HepG2 (cell line): ENCODE measurements around the gene C7orf57. TPM values are rescaled to one million over a fixed set of nuclear protein-coding genes. Genes with fewer than 3 reads are reported as not detected.

Source experiments
- ATAC-seq: fragments of 200-7000 bp; cut with Tn5 transposase; 3 replicates; pipeline ENCODE4 v1.9.1; 2020; ENCODE audit warnings: mild to moderate bottlenecking, moderate library complexity
- BruUV-seq: library from RNA; stranded (reverse); fragments of 400-500 nt; replicated peaks from 2 replicates; lab custom pipeline; 2021; lab: Mats Ljungman, UMichigan
- CTCF ChIA-PET: fragments of 300-600 bp; formaldehyde crosslinking; extraction: SDS; loops from one replicate; lab custom pipeline; 2021; ENCODE audit warnings: low total read pairs, inconsistent platforms, low intra/inter-chr PET ratio; lab: Yijun Ruan, JAX
- POLR2A ChIA-PET: fragments of 350-600 bp; sonication (Branson Sonifier 250); formaldehyde crosslinking; loops from one replicate; lab custom pipeline; 2020; ENCODE audit warnings: antibody characterized with exemption, inconsistent platforms; lab: Yijun Ruan, JAX
- DNase-seq: peaks from one replicate; pipeline ENCODE4 v3.0.0-alpha.2; 2015; ENCODE audit warnings: low spot score
- FAIRE-seq: peaks from 3 replicates; lab custom pipeline; 2011; peaks lifted over from hg19 to GRCh38; lab: Jason Lieb, UNC
- H2AFZ ChIP-seq: one replicate; pipeline ENCODE4 v1.6.1; 2011; ENCODE audit warnings: low read length, inconsistent platforms
- H3K27ac ChIP-seq: fragments of 300-600 bp; 3 replicates; pipeline ENCODE4 v1.8.0; 2011; ENCODE audit warnings: mixed run types, mild to moderate bottlenecking, mixed read lengths, low read length, inconsistent platforms; ENCODE audit not compliant: insufficient read depth; ENCODE audit errors: extremely low read length
- H3K27me3 ChIP-seq, 2 experiments: fragments of 200-600 bp in 1 of 2; 2 replicates in 1 of 2; 3 replicates in 1 of 2; pipeline versions ENCODE4 v1.6.0 to v1.8.0; 2011; ENCODE audit warnings: low read length in 2 of 2, mild to moderate bottlenecking in 2 of 2, moderate library complexity in 2 of 2, inconsistent platforms in 1 of 2; ENCODE audit not compliant: insufficient read depth in 2 of 2, control insufficient read depth in 1 of 2
- H3K36me3 ChIP-seq, 2 experiments: fragments of 200-600 bp in 1 of 2; replicated peaks in 1 of 2; 2 replicates in 1 of 2; 3 replicates in 1 of 2; pipeline versions ENCODE4 v1.5.1 to v1.8.0; 2011; ENCODE audit warnings: low read length in 2 of 2, inconsistent platforms in 1 of 2; ENCODE audit not compliant: insufficient read depth in 2 of 2, control insufficient read depth in 1 of 2
- H3K4me1 ChIP-seq: 2 replicates; pipeline ENCODE4 v1.5.1; 2012; ENCODE audit warnings: low read length, inconsistent platforms; ENCODE audit not compliant: insufficient read depth
- H3K4me2 ChIP-seq: 2 replicates; pipeline ENCODE4 v1.6.0; 2011; ENCODE audit warnings: low read depth, low read length, inconsistent platforms
- H3K4me3 ChIP-seq, 3 experiments: fragments of 200-600 bp in 1 of 3; sonication (generic), shearing (Covaris generic) in 1 of 3; replicated peaks in 1 of 3; 2 replicates each; pipeline ENCODE4 v1.5.1; 2011 to 2016; ENCODE audit warnings: low read length in 3 of 3, inconsistent platforms in 2 of 3, low read depth in 2 of 3, mild to moderate bottlenecking in 2 of 3, control low read depth in 1 of 3, mixed read lengths in 1 of 3; ENCODE audit not compliant: insufficient read depth in 1 of 3
- H3K79me2 ChIP-seq: one replicate; pipeline ENCODE4 v1.6.1; 2011; ENCODE audit warnings: low read length, inconsistent platforms; ENCODE audit not compliant: insufficient read depth
- H3K9ac ChIP-seq: 2 replicates; pipeline ENCODE4 v1.6.0; 2011; ENCODE audit warnings: mild to moderate bottlenecking, low read depth, low read length, inconsistent platforms; ENCODE audit not compliant: insufficient read depth
- H3K9me3 ChIP-seq: 2 replicates; pipeline ENCODE4 v1.5.1; 2012; ENCODE audit warnings: mild to moderate bottlenecking, low read length
- H4K20me1 ChIP-seq: 2 replicates; pipeline ENCODE4 v1.6.0; 2011; ENCODE audit warnings: inconsistent platforms, mild to moderate bottlenecking, low read length, moderate library complexity; ENCODE audit not compliant: insufficient read depth
- RFX5 ChIP-seq: IDR thresholded peaks from 2 replicates; pipeline ENCODE4 v1.6.1; 2011; ENCODE audit warnings: low read depth, low read length, improper control_type of control experiment
- TOPORS ChIP-seq: sonication (generic); formaldehyde crosslinking; IDR thresholded peaks from 2 replicates; pipeline ENCODE4 v1.8.0; 2023; ENCODE audit warnings: mild to moderate bottlenecking, missing genetic modification reagents
- ZSCAN30 ChIP-seq: sonication (generic); formaldehyde crosslinking; IDR thresholded peaks from 2 replicates; pipeline ENCODE4 v1.5.0; 2020; ENCODE audit warnings: mild to moderate bottlenecking, missing genetic modification reagents
- WGBS: methylation state at CpG from one replicate; pipeline ENCODE4 v1.1.6; 2017; ENCODE audit warnings: low lambda C conversion rate; 5-methylcytosine and 5-hydroxymethylcytosine counted together
- in situ Hi-C: cut with HindIII; loops from 2 replicates; pipeline ENCODE4 v1.10.0; 2017; ENCODE audit warnings: low pct_unique_long_range_greater_than_20kb; ENCODE audit not compliant: extremely low pct_ligation_motif_present
- intact Hi-C: fragments of 100-400 bp; cut with micrococcal nuclease; formaldehyde crosslinking; loops from one replicate; pipeline ENCODE4 v1.10.0; 2022; ENCODE audit not compliant: unreplicated experiment
- polyA plus RNA-seq, 8 experiments: library from polyadenylated mRNA; depleted of rRNA in 3 of 8; stranded (reverse) in 7 of 8; unstranded in 1 of 8; fragments of >200 nt; fragmentation: Illumina TruSeq in 4 of 8; extraction: Trizol in 4 of 8; gene quantifications; 2 replicates each; pipeline versions ENCODE4 v1.2.1 to v1.2.3, GENCODE V29; 2011 to 2016; ENCODE audit warnings: low read depth in 4 of 8, missing spikeins in 1 of 8, mixed read lengths in 1 of 8; ENCODE audit not compliant: insufficient read depth in 1 of 8
- total RNA-seq, 5 experiments: library from RNA; depleted of rRNA; stranded (reverse); fragments of >200 nt; fragmentation: Illumina TruSeq; extraction: Trizol; gene quantifications; 2 replicates each; pipeline ENCODE4 v1.2.3, GENCODE V29; 2016; ENCODE audit warnings: low read depth in 1 of 5
- TF ChIP-seq, protein P1 (sequence below): sonication (generic); formaldehyde crosslinking; IDR thresholded peaks from 2 replicates; pipeline ENCODE4 v1.4.0; 2020; ENCODE audit warnings: mild to moderate bottlenecking, missing genetic modification reagents
- TF ChIP-seq, protein P2 (sequence below): sonication (generic); formaldehyde crosslinking; conservative IDR thresholded peaks from 2 replicates; pipeline ENCODE4 v1.8.0; 2022; ENCODE audit warnings: low read depth, missing genetic modification reagents

Gene C7orf57
- total and polyA plus RNA-seq, 2 of the 13 experiments (the other 11 are each of a cell fraction or from before 2014, with no cell fraction given), result not detected

DNA sequence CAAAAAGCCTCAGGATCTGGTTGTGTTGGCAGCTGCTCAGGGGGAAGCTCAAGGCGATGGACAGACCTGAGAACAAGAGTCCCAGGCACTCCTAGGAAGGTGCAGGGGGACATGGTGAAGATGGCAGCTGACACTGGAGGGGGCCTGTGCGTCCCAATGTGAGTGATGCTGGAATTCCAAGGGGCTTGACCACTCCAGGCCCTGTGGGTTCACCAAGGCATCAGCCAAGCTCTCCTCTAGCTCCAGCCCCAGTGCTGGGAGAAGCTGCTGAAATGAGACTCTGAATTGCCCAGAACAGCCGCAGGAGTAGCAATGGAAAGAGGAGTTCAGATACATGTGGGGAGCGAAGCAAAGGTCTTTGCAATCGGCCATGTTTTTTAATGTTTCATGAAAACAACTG is 69.7 kb downstream of the C7orf57 start:
- Histone ChIP-seq H3K9ac (no peak overlapping the region), H3K36me3 (peaks cover 20 to 36% of the 10 kb centered on the region in 2 experiments; a peak in 4 of 5 replicates), H3K27ac (no peak overlapping the region), H3K79me2 (no peaks in the 10 kb centered on the region), H3K4me1 (no peaks in the 10 kb centered on the region), H3K27me3 (no peaks in the 10 kb centered on the region), H2AFZ (no peak overlapping the region), H3K4me3 (no peak overlapping the region), H3K9me3 (no peaks in the 10 kb centered on the region), H4K20me1 (no peaks in the 10 kb centered on the region), H3K4me2 (no peak overlapping the region)
- CTCF ChIA-PET, result no interaction called here
- DNase-seq (no peak), ATAC-seq (no peak), FAIRE-seq (no peak)
- POLR2A ChIA-PET, result no interaction called here
- BruUV-seq, result no TSS peak
- intact Hi-C loops, result no loop called here
- 94% methylated on average over 4 of the region's 5 CpGs for WGBS
- in situ Hi-C loops, result loop anchor here (25.0 kb wide), 1 partner anchor 843 kb away; no protein-coding TSS in a partner anchor
- TF ChIP-seq ZSCAN30 (CRISPR knock-in tag) (no peak), RFX5 (no peak), TOPORS (CRISPR knock-in tag) (no peak)
- TF ChIP-seq, protein P1, sequence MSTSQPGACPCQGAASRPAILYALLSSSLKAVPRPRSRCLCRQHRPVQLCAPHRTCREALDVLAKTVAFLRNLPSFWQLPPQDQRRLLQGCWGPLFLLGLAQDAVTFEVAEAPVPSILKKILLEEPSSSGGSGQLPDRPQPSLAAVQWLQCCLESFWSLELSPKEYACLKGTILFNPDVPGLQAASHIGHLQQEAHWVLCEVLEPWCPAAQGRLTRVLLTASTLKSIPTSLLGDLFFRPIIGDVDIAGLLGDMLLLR (CRISPR knock-in tag), result no peak
- TF ChIP-seq, protein P2, sequence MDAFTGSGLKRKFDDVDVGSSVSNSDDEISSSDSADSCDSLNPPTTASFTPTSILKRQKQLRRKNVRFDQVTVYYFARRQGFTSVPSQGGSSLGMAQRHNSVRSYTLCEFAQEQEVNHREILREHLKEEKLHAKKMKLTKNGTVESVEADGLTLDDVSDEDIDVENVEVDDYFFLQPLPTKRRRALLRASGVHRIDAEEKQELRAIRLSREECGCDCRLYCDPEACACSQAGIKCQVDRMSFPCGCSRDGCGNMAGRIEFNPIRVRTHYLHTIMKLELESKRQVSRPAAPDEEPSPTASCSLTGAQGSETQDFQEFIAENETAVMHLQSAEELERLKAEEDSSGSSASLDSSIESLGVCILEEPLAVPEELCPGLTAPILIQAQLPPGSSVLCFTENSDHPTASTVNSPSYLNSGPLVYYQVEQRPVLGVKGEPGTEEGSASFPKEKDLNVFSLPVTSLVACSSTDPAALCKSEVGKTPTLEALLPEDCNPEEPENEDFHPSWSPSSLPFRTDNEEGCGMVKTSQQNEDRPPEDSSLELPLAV, result no peak
